Transverse colon (tissue), 1 donor: ENCODE data around the gene KBTBD2.
"Not testable (repeated sequence)": the region's sequence is repeated elsewhere in the genome, so short reads cannot be mapped to it uniquely, and the experiment has no call there.

Experiments used
- EP300 ChIP-seq: sonication (generic); formaldehyde crosslinking; IDR thresholded peaks from one replicate; pipeline ENCODE4 v1.6.1; 2017; ENCODE audit warnings: antibody characterized with exemption, low read depth
- POLR2A ChIP-seq: fragments of 450-650 bp; IDR thresholded peaks from one replicate; pipeline ENCODE4 v1.6.1; 2016; ENCODE audit warnings: antibody characterized with exemption, mild to moderate bottlenecking, moderate library complexity

DNA sequence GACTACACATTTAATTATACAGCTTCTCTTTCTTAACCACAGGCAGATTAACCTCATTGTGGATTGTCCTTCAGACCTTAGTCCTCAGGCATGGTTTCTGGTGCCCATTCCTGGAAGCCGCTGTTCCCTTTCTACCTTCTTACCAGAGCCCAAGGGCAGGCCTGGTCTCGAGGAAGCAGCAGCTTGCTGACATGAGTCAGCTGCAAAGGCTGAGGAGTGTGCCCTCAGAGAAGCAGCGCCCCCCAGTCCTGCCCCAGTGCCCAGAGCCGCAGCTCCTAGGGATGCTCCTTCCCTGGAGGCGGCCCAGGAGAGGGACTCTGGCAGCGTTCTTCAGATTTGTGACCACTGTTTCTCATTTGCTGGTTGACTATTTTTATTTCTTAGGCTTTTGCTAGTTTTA, 46.8 kb downstream of the KBTBD2 start:
- TF ChIP-seq POLR2A, EP300: not testable (repeated sequence)
